Measurements from ENCODE around the gene GAPVD1.

The GAPVD1 gene

DNA sequence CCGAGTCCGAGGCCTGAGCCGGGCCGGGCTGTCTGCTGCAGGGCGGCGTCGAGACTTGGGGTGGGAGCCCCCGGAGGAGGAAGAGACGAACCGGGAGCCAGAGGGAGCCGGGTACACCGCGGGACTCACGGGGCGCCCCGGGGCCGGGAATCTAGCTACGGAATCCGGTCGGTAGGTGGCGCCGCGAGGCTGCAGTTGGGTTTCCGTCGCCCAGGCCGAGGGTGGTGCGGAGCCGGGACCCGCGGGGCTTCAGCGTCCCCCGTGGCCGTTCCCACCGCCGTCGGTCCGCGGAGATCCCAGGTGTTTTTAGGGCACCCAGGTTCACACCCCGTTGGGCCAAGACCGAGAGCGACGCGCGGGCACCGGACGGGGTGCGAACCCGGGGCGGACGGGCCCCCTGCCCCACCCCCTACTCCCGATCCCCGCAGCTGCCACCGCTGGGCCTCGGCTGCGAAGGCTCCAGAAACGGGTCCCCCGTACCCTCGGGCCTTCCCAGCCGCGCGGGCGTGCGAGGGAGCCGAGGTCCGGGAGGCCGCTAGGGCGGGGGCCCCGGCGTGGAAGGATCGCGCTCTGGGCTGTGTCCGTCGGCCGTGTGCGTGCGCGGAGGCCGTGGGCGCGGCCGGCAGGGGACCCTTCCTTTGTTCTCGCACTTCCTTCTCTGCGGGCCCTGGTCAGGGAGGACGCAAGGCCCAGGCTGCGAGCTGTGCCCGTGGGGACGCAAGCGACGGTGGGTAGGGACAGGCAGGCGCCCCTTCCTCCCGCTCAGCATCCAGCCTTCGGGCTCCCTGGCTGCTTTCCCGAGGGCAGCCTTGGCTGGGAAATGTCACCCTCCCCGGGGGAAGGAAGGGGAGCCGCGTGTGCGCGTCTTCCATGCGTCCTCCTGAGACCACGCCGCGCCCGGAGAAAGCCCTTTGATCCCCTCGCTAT, 146.6 kb downstream of the GAPVD1 start:
- peak; percentile 60 for DNase-seq

DNA sequence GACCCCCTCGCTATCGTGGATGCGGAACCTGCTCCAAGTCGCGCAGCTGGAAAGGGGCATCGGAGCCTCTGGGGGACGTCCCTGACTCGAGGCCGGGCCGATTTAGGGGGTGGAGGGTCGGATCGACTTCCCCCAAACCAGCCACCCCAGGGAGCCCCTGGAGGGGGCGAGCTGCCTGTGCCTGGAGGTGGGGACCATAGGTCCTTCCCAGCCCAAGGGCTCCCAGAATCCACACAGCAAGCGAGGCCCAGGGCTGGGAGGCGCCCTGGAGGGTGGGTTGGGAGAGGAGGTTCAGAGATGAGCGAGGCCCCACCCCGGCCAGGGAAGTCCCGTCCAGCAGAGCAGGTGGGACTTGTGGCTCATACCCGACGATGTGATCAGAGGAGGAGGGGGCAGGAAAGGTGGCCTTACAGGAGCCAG, 147.6 kb downstream of the GAPVD1 start:
- DNase-seq, result no peak

DNA sequence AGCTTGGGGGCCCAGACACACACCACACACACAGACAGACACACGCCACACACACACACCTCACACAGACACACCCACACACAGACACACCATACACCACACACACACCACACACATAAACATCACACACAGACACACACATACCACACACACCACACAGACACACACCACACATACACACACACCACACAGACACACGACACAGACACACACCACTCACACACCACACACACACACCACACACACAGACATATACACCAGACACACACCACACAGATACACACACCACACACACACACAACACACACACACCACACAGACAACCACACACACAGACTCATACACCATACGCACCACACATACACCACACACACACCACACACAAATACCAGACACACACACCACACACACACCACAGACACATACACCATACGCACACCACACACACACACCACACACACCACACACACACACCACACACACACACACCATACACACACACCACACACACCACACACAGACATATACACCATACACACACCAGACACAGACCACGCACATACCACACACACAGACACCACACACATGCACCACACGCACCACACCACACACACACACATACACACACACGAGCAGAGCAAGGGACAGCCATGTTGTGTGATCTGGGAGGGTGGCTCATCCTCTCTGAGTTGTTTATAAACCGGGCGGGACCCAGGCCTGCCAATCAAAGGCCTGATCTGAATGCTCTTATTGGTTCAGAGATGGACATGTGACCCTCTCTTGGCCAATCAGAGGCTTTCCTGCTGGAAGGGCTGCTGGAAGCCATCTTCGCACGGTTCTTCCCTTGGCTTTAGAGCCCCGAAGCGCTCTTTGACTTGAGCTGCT, 148.3 kb downstream of the GAPVD1 start:
- peak; percentile 20 for DNase-seq

DNA sequence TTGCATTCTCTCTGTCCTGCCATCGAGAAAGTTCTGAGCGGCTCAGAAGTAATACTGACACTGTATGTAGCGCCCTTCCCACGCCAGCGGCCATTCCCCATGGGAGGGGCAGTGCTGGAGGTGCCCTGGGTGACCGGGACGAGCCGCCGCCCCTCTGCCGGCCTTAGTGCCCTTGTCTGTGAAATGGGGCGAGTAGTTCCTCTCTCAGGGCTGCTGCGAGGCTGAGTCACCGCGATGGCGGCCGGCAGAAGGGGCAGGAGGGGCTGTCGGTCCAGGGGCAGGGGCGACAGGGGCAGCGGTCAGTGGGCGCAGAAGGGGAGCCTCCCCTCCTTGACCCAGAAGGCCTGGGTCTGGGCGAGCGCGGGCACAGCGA, 148.9 kb downstream of the GAPVD1 start:
- DNase-seq, result no peak

DNA sequence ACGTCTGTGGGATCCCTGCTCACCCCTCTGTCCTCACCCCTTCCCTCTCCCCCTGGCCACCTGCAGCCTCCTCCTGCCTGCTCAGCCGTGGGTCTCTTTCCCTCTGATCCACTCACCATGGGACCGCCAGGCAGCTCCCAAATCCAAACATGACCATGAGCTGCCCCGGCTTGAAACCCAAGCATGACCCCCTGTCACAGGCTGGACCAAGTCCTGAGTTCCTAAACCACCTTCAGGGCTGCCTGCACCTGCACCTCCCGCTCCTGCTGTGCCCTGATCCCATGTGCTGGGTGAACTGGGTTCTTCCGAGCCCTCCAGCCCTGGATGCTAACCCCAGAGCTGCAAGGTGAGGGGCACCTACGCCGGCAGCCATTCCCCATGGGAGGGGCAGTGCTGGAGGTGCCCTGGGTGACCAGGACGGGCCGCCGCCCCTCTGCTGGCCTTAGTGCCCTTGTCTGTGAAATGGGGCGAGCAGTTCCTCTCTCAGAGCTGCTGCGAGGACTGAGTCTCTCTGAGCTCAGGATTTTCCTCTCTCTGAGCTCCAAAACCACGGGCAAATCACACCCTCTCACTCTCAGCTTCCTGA, 149.6 kb downstream of the GAPVD1 start:
- DNase-seq, result no peak

DNA sequence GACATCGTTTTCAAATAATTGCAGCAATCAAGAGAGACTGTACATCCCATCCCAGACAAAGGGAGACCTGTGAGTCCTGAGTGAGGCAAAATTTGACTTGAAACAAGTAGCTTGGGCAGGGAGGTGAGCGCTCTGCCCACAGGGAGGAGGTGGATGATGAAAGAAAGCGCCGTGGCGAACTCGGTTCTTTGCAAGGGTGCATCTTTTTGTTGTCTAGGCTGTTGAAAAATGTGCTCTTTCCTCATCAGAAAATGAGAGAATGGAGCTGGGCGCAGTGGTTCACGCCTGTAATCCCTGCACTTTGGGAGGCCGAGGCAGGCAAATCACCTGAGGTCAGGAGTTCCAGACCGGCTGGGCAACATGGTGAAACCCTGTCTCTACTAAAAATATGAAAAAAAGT, 150.5 kb downstream of the GAPVD1 start:
- DNase-seq, result no peak

DNA sequence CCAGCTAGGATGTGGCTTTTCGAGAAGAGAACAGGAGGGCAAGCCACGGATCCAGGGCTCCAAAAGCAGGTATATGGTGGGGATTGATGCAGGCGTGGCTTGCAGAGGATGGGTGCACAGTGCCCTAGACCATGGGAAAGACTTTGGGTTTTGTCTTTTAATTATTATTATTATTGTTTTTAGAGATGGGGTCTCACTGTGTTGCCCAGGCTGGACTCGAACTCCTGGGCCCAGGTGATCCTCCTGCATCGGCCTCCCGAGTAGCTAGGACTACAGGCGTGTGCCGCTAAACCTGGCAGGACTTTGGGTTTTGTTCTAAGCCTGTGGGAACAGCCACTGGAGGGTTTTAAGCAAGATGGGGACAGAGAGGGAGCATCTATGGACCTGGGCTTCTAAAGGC, 152.0 kb downstream of the GAPVD1 start:
- no peak for DNase-seq

DNA sequence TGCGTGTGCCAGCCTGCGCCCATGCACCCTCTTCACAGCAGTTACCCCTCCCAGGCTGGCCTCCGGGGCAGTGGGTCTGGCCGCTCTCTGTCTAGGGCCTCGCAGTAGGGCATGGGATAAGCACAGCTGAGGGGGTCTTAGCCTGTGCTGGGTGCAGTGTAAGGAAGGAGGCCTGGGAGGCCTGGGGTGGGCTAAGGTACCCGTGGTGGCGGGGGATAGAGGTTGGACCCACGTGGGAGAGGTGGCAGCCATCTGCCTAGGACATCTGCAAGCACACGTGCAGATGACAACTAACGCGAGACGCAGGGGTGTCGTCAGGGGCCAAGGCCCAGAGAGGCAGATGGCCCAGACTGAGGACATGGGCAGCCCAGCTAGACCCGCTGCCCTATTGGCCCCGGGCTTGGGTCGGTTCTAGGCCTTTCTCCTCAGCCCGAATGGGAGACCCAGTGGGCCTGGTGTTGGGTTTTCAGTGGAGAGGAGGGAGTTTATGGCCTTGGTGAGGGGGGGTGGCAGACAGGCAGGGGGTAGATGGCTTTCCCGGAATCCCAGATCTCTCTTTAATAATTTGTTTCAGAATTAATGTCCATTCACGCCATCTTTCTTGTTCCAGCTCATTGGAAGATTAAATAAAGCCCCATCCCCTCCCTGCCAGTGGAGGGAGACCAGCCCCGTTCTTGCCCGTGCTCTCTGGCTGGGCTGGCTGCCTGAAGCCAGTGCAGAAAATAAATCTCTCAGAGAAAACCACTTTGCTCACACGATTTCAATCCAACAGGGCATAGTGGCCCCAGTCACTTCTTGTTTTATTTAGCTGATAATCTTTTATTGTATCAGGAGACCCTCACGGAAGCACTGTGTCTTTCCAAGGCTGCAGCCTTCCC, 154.2 kb downstream of the GAPVD1 start:
- no peak for DNase-seq

DNA sequence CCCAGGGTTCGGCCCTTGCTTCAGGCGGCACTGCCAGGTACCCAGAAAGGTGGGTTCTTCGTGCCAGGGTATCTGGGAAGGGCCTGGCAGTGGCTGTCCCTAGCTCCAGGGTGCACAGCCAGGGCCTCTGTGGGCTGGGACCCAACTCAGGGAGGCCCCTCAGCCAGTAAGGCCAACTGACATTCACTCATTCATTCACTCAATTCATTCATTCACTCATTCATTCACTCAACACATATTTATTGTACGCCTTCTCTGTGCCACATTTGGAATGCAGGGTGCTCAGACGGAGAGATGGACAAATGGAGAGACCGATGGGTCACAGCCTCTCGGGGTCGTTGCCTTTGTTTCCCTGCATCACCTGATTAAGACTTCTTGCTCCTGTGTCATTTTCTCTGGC, 154.9 kb downstream of the GAPVD1 start:
- DNase-seq, result no peak

All from activated effector memory CD4-positive, alpha-beta T cell treated with Interleukin-2 at 50 U/mL for 16 hours (primary cell).